A549 (cell line): ENCODE results near the gene GDI2.

ENCODE experiments used
- CBX8 ChIP-seq: fragments of 200-600 bp; sonication (generic); IDR thresholded peaks from 2 replicates; pipeline ENCODE4 v1.6.1; 2016
- KDM1A ChIP-seq: fragments of 200-600 bp; sonication (generic); IDR thresholded peaks from 2 replicates; pipeline ENCODE4 v1.6.1; 2016; ENCODE audit warnings: low read depth, mild to moderate bottlenecking
- TF ChIP-seq, protein P1 (sequence below): IDR thresholded peaks from 2 replicates; pipeline ENCODE4 v1.6.1; 2012; ENCODE audit warnings: low read depth, borderline replicate concordance
- TF ChIP-seq, protein P2 (sequence below): fragments of >200 bp; sonication (Bioruptor Twin); formaldehyde crosslinking; IDR thresholded peaks from 3 replicates; pipeline ENCODE4 v1.5.1; 2016

DNA sequence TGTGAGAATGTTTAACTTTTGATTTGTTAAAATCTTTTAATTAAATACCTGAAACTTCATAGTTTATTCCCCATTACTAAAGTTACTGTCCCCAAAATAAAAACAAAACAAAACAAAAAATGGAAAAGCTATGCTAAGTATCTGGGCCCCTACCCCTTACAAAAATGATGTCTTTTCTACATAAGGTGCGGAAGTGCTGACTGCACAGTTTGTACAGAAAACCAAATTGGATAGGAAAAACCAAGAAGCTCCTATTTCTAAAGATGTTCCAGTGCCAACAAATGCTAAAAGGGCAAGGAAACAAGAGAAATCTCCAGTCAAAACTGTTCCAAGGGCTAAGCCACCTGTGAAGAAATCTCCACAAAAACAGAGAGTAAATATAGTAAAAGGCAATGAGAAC is 78.1 kb downstream of the GDI2 start:
- TF ChIP-seq CBX8 (no peak), KDM1A (no peak)
- TF ChIP-seq, protein P1, sequence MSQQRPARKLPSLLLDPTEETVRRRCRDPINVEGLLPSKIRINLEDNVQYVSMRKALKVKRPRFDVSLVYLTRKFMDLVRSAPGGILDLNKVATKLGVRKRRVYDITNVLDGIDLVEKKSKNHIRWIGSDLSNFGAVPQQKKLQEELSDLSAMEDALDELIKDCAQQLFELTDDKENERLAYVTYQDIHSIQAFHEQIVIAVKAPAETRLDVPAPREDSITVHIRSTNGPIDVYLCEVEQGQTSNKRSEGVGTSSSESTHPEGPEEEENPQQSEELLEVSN = no peak
- TF ChIP-seq, protein P2, sequence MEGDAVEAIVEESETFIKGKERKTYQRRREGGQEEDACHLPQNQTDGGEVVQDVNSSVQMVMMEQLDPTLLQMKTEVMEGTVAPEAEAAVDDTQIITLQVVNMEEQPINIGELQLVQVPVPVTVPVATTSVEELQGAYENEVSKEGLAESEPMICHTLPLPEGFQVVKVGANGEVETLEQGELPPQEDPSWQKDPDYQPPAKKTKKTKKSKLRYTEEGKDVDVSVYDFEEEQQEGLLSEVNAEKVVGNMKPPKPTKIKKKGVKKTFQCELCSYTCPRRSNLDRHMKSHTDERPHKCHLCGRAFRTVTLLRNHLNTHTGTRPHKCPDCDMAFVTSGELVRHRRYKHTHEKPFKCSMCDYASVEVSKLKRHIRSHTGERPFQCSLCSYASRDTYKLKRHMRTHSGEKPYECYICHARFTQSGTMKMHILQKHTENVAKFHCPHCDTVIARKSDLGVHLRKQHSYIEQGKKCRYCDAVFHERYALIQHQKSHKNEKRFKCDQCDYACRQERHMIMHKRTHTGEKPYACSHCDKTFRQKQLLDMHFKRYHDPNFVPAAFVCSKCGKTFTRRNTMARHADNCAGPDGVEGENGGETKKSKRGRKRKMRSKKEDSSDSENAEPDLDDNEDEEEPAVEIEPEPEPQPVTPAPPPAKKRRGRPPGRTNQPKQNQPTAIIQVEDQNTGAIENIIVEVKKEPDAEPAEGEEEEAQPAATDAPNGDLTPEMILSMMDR = no peak
